GM18508 (cell line): ENCODE measurements around the gene IYD.
"Not testable (repeated sequence)": the region's sequence is repeated elsewhere in the genome, so short reads cannot be mapped to it uniquely, and the experiment has no call there.

Source experiments
- ATAC-seq: cut with Tn5 transposase; IDR thresholded peaks from one replicate; pipeline ENCODE4 v1.9.1; 2021; ENCODE audit warnings: moderate number of reproducible peaks; ENCODE audit not compliant: insufficient read depth, unreplicated experiment

Gene IYD

GRCh38 chr6:150349546-150349945 is 19.3 kb upstream of the IYD start:
- ATAC-seq = no peak

GRCh38 chr6:150352321-150353296 is 16.2 kb upstream of the IYD start:
- no peak for ATAC-seq

- no peak for ATAC-seq
Observed at GRCh38 chr6:150353445-150353844, 15.4 kb upstream of the IYD start.

GRCh38 chr6:150354754-150355571 is 13.8 kb upstream of the IYD start:
- ATAC-seq = no peak

- ATAC-seq = no peak
Observed at GRCh38 chr6:150355932-150356331, 12.9 kb upstream of the IYD start.

GRCh38 chr6:150361876-150362275 is 6.9 kb upstream of the IYD start:
- ATAC-seq = no peak

GRCh38 chr6:150363733-150364132 is 5.1 kb upstream of the IYD start:
- ATAC-seq = no peak

GRCh38 chr6:150366118-150366778 is 2.6 kb upstream of the IYD start:
- no peak for ATAC-seq

- no peak for ATAC-seq
Observed at GRCh38 chr6:150369408-150369807, 596 bp downstream of the IYD start.

GRCh38 chr6:150370112-150370511 is 1.3 kb downstream of the IYD start:
- no peak for ATAC-seq

GRCh38 chr6:150371356-150371755 is 2.5 kb downstream of the IYD start:
- no peak for ATAC-seq

- no peak for ATAC-seq
Observed at GRCh38 chr6:150372051-150372450, 3.2 kb downstream of the IYD start.

GRCh38 chr6:150373260-150373701 is 4.5 kb downstream of the IYD start:
- ATAC-seq = no peak

- not testable (repeated sequence) for ATAC-seq
Observed at GRCh38 chr6:150374346-150374745, 5.5 kb downstream of the IYD start.

- no peak for ATAC-seq
Observed at GRCh38 chr6:150377211-150377781, 8.5 kb downstream of the IYD start.

GRCh38 chr6:150380256-150380655 is 11.4 kb downstream of the IYD start:
- ATAC-seq = no peak

GRCh38 chr6:150382171-150382570 is 13.4 kb downstream of the IYD start:
- no peak for ATAC-seq

- no peak for ATAC-seq
Observed at GRCh38 chr6:150391414-150391813, 22.6 kb downstream of the IYD start.

- no peak for ATAC-seq
Observed at GRCh38 chr6:150391890-150392289, 23.1 kb downstream of the IYD start.
